Progenitor cell of endocrine pancreas (in vitro differentiated cells): Measurements from ENCODE around the gene RNF114. TPM values are rescaled to one million over a fixed set of nuclear protein-coding genes. Genes with fewer than 3 reads are reported as not detected.

Source experiments
- DNase-seq: peaks from one replicate; pipeline ENCODE4 v3.0.0; 2021; ENCODE audit warnings: low spot score; ENCODE audit not compliant: unreplicated experiment
- H3K27ac Mint-ChIP-seq: 2 replicates; pipeline ENCODE4 v1.8.0; 2021; ENCODE audit warnings: mild to moderate bottlenecking, moderate library complexity, mixed read lengths
- H3K27me3 Mint-ChIP-seq: 2 replicates; pipeline ENCODE4 v1.8.0; 2021; ENCODE audit warnings: mixed read lengths
- H3K36me3 Mint-ChIP-seq: 2 replicates; pipeline ENCODE4 v1.8.0; 2022; ENCODE audit warnings: mixed read lengths; ENCODE audit not compliant: insufficient read depth
- H3K4me1 Mint-ChIP-seq: 2 replicates; pipeline ENCODE4 v1.8.0; 2021; ENCODE audit warnings: low read depth, mixed read lengths
- H3K4me3 Mint-ChIP-seq: 2 replicates; pipeline ENCODE4 v1.8.0; 2021; ENCODE audit warnings: low read depth, mild to moderate bottlenecking, moderate library complexity, mixed read lengths
- H3K9me3 Mint-ChIP-seq: 2 replicates; pipeline ENCODE4 v1.8.0; 2021; ENCODE audit warnings: low read depth, mixed read lengths
- CTCF ChIP-seq: fragments of 200-600 bp; sonication (generic); IDR thresholded peaks from one replicate; pipeline ENCODE4 v1.5.0; 2021; ENCODE audit warnings: antibody characterized with exemption, mild to moderate bottlenecking; ENCODE audit not compliant: unreplicated experiment
- total RNA-seq: library from RNA; stranded (reverse); gene quantifications from 2 replicates; pipeline ENCODE4 v1.2.1, GENCODE V29; 2021

RNF114 gene
- total RNA-seq, 1 donor from 2014 or later, result 56.6 TPM

DNA sequence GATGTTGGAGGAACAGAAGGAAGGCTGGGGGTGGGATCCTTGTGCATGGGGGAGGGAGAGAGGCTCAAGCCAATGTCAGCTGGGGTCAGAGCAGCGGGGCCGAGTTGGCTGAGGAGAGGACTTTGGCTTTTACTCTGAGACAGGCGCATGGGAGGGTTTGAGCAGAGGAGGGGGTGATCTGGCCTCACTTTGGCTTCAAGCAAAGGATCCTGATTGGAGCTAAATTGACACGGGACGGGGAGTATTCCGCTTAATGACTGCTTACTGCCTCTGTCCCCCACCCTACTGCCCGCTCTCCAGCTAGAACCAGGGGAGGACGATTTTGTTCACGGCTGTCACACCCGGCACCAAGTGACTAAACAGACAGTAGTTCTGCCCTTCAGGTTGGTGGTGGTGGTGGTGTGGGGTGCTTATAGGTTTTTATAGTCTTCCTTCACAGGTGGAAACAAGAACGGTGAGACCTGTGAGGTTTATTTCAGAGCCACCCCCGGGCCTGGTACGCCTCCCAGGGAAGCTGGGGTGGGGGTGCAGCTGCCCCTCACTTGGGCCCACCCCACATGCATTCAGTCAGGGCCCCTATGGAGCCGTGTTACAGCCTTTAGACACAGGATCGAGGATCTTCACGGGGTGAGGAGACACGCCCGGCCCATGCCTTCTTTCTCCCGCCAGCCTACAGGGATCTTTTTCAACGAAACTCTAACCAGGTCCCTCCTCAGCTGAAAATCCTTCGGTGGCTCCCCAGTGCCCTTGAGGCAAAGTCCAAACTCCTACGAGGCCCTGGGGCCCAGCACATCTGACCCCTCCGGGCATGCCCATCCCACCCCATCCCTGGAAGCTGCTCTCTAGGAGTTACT, 45.2 kb downstream of the RNF114 start:
- no peak for DNase-seq
- Mint-ChIP-seq H3K9me3 (no peaks in the 10 kb centered on the region), H3K27ac (no peak overlapping the region), H3K4me3 (no peak overlapping the region), H3K4me1 (peaks cover 15% of the 10 kb centered on the region), H3K27me3 (peaks cover 56% of the 10 kb centered on the region), H3K36me3 (no peaks in the 10 kb centered on the region)
- no peak for TF ChIP-seq CTCF

DNA sequence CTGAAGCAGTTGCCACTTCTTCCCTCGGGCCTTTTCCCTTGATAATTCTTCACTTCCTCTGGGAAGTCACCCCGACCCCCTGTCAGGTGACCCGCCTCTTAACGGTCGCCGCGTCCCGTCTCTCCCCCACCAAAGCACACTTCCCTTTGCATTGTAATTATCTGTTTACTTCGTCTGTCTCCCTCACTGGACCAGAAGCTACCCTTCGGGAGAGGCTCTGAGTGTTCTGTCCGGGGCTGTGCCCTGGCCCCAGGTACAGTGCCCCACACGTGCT, 45.8 kb downstream of the RNF114 start:
- peaks cover 13% of the 10 kb centered on the region for H3K4me1 Mint-ChIP-seq

DNA sequence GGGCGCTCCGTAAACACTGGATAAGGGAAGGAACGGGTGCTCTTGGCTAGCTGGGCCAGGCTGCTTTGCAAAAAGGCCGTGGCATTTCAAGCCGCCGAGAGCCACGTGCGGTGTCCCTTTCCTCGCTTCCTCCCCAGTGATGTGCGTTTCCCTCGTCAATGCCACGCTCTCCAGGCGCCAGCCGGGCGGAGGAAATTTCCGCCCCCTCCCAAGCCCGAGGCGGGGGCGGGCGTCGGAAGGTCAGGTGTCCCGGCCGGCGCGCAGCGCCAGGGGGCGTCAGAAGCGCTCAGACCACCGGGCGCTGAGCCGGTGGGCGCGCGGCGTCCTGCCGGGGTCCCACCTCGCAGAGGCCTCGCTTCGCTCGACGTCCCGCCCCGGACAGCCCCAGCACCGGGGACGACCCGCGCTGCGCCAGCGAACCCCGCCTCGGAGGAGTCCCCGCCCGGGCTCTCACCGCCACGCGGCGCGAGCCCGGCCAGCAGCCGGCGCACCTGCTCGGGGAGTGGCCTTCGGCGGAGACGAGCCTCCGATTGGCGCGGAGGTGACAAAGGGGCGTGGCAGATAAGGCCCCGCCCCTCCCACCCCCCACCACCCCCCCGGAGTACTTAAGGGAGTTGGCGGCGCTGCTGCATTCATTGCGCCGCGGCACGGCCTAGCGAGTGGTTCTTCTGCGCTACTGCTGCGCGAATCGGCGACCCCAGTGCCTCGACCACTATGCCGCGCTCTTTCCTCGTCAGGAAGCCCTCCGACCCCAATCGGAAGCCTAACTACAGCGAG, 46.3 kb downstream of the RNF114 start, which contains the start of gene SNAI1:
TSS of gene SNAI1 (plus strand) at position 635 of the 777 bp plus-strand sequence. CDS start at position 715, 80 bp downstream.
- Mint-ChIP-seq H3K27me3 (peaks cover 56% of the 10 kb centered on the region), H3K4me1 (peaks cover 10% of the 10 kb centered on the region), H3K36me3 (no peaks in the 10 kb centered on the region), H3K4me3 (peak within 1 kb of the TSS; percentile 68), H3K9me3 (no peaks in the 10 kb centered on the region), H3K27ac (peak within 1 kb of the TSS; percentile 71)
- TF ChIP-seq CTCF, result peak; percentile 65
- peak; percentile 65 for DNase-seq

More for the DNA sequence above, 45.8 kb downstream of the RNF114 start:
- Mint-ChIP-seq H3K27ac (no peak overlapping the region), H3K4me3 (peak overlapping the region; percentile 52), H3K9me3 (no peaks in the 10 kb centered on the region), H3K36me3 (no peaks in the 10 kb centered on the region), H3K27me3 (peaks cover 56% of the 10 kb centered on the region)
- TF ChIP-seq CTCF, result no peak
- DNase-seq, result no peak

GRCh38 chr20:49983123-49983847, 47.1 kb downstream of the RNF114 start:
- H3K27ac Mint-ChIP-seq, result peak overlapping the region; percentile 71

More at GRCh38 chr20:49983123-49983847, 47.1 kb downstream of the RNF114 start:
- no peaks in the 10 kb centered on the region for H3K9me3 Mint-ChIP-seq
- no peak for DNase-seq
- H3K36me3 Mint-ChIP-seq, result no peaks in the 10 kb centered on the region
- peaks cover 10% of the 10 kb centered on the region for H3K4me1 Mint-ChIP-seq
- TF ChIP-seq CTCF, result no peak
- peak overlapping the region; percentile 68 for H3K4me3 Mint-ChIP-seq
- peaks cover 56% of the 10 kb centered on the region for H3K27me3 Mint-ChIP-seq
